ENCODE data around the gene CYBC1.

CYBC1 gene

GRCh38 chr17:82487910-82488309 is 37.4 kb upstream of the CYBC1 start:
- peak; percentile 57 for DNase-seq (ENCODE audit: insufficient read length, low spot score)
- no peak for TF ChIP-seq CTCF (IDR thresholded peaks at IDR 0.05; ENCODE audit: insufficient read depth, missing control alignments)
- FAIRE-seq: no peak

GRCh38 chr17:82486231-82487094 is 35.9 kb upstream of the CYBC1 start:
- FAIRE-seq: no peak
- no peak for TF ChIP-seq CTCF (IDR thresholded peaks at IDR 0.05; ENCODE audit: insufficient read depth, missing control alignments)
- DNase-seq (ENCODE audit: insufficient read length, low spot score): no peak

- FAIRE-seq (no peak), DNase-seq (ENCODE audit: insufficient read length, low spot score) (no peak)
- TF ChIP-seq CTCF (IDR thresholded peaks at IDR 0.05; ENCODE audit: insufficient read depth, missing control alignments): no peak
These were observed 33.3 kb upstream of the CYBC1 start for GRCh38 chr17:82483836-82484235.

- no peak for FAIRE-seq
- no peak for DNase-seq (ENCODE audit: insufficient read length, low spot score)
- no peak for TF ChIP-seq CTCF (IDR thresholded peaks at IDR 0.05; ENCODE audit: insufficient read depth, missing control alignments)
These were observed 32.7 kb upstream of the CYBC1 start for GRCh38 chr17:82483204-82483660.

GRCh38 chr17:82480318-82480717 is 29.8 kb upstream of the CYBC1 start:
- TF ChIP-seq CTCF (IDR thresholded peaks at IDR 0.05; ENCODE audit: insufficient read depth, missing control alignments): no peak
- no peak for FAIRE-seq
- DNase-seq (ENCODE audit: insufficient read length, low spot score): no peak

- TF ChIP-seq CTCF (IDR thresholded peaks at IDR 0.05; ENCODE audit: insufficient read depth, missing control alignments): no peak
- DNase-seq (ENCODE audit: insufficient read length, low spot score) (no peak), FAIRE-seq (no peak)
These were observed 29.1 kb upstream of the CYBC1 start for GRCh38 chr17:82479602-82480001.

- FAIRE-seq: no peak
These were observed 27.4 kb upstream of the CYBC1 start for GRCh38 chr17:82477934-82478333.

More at GRCh38 chr17:82477934-82478333, 27.4 kb upstream of the CYBC1 start:
- TF ChIP-seq CTCF (IDR thresholded peaks at IDR 0.05; ENCODE audit: insufficient read depth, missing control alignments): no peak
- DNase-seq (ENCODE audit: insufficient read length, low spot score): no peak
